HG03196 (cell line): ENCODE measurements around the gene ZFP64.

Source experiments
- ATAC-seq: cut with Tn5 transposase; IDR thresholded peaks from one replicate; pipeline ENCODE4 v1.9.1; 2021; ENCODE audit not compliant: unreplicated experiment

ZFP64 gene

DNA sequence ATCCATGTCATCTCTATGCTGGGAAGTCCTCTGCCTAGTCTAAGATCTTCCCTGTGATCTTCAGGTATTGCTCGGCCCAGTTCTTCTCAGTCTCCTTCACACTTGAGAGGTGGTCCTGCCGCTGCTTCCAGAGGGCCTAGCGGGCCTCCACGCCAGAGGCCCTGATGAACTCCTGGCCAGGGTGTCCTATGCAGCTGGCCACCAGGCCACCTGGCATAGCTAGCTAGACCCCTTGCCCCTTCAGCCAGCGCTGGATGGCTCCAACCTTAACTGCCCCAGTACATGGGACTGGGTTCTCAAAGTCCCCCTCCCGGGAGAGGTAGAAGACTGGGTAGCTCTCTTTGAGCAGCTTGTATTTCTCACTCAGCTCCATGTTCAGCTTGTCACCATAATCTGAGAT is 81.1 kb downstream of the ZFP64 start:
- no peak for ATAC-seq

DNA sequence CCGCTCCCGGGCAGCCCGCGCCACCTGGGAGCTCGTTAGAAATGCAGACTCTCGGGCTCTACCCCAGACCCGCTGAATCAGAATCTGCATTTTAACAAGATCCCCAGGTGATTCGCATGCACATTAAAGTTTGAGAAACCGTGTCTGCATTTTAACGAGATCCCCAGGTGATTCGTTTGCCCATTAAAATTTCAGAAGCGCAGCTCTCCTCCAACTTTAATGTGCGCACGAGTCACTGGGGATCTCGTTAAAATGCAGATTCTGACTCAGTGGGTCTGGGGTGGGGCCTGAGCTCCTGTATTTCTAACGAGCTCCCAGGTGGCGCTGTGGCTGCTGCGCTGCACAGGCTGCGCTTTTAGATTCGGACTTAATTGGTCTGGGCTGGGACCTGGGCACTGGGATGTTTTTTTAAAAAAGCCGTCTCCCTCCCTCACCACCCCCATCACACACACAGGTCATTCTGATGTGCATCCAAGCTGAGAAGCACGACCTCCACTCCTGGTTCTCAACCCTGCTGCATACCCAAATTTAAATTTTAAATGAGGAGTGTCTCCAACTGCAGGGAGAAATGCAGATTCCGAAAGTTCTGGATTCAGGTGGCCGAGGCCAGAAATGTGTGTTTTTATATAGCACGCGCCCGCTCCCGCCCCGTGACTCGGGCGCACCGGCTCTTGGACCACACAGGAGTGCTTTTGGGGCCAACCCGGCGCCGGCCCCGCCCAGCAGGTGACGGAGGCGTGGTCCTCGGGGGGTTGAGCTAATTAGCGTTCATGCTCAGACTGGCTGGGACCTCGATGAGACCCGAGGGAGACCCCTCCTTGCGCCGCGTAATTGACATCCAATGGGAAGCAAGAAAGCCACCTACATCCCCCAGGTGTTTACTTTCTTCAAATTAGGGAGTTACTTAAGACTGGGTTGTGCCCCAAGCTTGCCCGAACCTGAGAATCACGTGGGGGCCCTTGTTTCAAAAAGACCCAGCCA is 85.8 kb downstream of the ZFP64 start:
- ATAC-seq: no peak

DNA sequence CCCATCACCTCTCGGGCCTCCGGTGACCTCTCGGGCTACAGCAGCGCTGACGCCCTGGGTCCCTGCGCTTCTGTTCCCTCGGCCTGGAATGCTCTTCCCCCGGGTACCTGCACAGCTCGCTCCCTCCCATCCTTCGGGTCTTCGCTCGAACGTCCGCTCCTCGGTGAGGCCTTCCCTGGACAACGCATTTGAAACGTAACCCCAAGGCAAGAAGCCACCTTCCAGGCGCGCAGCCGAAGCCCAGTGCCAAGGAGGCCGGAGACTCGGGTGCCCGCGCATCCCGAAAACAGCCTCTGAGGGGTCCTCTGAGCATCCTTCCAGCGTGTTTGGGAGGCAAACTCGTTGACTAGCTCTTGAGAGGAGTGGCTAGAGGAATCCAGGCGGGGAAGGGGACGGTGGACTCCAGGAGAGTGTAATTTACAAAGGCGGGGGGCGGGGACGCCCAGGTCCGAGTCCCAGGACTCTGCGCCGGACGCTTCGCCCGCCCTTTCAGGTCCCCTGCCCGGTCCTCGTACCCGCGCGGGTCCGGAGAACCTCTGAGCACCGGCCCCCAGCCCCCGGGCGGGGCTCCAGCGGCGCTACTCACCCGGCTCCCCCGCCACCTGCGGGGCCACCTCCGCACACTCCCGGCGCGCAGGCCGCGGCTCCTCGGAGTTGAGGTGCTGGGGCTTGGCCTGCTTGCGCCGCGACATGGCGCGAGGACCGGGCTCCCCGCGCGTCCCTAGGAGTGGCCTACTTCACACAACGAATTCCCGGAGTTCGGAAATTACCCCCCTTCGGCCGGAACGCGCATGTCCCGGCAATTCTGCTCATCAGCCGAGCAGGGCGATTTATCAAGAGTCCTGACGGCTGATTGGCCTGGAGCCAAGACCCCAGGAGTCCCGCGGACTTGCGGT is 86.8 kb downstream of the ZFP64 start:
- ATAC-seq: no peak

DNA sequence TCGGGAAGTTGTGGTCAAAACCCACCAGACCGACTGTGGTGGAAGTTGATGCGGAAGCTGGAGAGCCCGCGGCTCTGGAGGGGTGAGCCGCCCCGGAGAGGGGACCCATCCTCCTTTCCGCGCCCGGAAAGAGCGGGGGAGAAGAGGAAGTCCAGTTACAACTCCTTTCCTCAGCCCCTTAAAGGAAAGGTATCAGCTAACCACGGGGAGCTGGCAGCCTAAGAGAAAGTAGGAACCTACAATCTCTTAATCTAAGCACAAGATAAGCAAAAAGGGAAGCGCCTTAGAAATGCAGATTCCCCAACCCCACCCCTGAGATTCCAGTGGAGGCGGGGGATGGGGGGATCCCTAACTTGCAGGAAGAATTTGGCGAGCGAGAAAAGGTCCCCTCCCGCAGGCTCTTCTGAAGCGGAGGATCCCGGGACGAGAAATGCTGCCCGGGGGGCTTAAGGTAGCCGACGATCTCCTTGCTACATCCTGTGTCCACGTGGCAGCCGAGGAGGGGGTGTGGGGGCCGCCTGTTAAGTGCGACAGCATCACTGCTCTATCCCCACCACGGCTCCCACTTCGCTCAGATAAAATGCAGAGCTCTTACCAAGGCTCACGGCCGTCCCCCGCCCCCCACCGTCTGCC is 87.5 kb downstream of the ZFP64 start:
- no peak for ATAC-seq

DNA sequence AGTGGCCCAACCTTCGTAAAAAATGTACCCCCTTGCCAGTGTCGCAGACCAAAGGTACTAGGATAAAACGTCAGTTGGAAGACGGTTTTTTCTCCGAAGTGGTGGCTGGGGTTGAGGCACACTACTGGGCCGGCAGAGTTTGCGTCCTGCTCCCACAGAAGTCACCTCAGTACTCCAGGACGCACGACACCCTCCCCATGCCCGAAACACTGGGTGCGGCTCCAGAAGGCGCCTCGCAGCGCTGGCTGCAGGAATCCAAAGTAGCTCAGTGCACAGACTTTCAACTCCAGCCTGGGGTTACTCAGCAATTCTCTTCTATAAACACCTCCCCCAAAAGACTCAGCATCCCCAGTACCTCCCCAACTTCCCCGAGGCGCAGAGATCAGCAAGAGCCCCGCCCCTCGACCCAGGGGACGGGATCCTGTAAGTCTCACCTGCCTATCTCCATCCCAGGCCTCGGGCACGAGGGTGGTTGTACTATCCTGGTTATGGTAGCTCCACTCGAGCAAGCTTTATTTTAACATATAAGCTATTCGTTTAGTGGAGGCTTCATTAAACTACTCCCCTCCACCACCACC is 88.2 kb downstream of the ZFP64 start:
- no peak for ATAC-seq

DNA sequence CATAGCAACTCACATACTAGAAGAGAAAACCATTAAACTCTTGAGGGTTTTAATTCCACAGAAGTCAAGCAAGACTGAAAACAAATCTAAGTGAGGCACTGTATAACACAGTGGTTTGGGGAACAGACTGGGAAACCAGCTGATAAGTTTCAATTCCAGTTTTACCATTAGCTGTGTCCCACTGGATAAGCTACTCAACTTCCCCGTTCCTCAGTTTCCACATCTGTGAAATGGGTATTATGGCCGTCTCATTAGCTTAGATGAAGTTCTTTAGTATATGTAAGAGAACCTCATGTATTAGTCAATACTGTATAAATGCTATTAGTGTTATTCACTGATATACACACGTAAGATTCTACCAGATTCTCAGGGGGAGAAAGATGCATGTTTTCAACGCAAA is 89.0 kb downstream of the ZFP64 start:
- no peak for ATAC-seq

DNA sequence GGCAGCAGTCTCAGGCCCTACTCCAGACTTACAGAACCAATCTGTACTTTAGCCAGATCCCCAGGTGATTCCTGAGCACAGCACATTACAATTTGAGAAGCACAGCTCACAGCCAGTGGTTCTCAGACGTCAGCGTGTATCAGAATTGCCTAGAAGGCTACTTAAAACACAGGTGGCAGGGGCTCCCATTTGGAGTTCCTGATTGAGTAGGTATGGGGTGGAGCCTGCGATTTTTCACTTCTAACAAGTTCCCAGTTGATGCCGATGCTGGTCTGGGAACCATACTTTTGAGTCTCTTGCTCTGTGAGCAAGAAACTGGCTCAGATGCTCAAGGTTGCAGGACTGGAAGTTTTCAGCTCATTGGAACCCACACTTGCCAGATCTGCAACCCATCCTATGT is 89.5 kb downstream of the ZFP64 start:
- ATAC-seq: no peak
